ENCODE results near the gene P2RY11.

P2RY11 gene

GRCh38 chr19:10086591-10087192 lies 24.8 kb upstream of the P2RY11 start:
- DNase-seq (ENCODE audit: low read depth, low spot score), result no peak
- peak overlapping the region; percentile 94 for H3K4me3 ChIP-seq (ENCODE audit: low read depth, low read length)
- no peak for TF ChIP-seq CTCF (IDR thresholded peaks at IDR 0.05; ENCODE audit: low read depth, low read length)
- in situ Hi-C loops (cut with HindIII; ENCODE audit: low sequenced_read_pairs), result no loop called here

DNA sequence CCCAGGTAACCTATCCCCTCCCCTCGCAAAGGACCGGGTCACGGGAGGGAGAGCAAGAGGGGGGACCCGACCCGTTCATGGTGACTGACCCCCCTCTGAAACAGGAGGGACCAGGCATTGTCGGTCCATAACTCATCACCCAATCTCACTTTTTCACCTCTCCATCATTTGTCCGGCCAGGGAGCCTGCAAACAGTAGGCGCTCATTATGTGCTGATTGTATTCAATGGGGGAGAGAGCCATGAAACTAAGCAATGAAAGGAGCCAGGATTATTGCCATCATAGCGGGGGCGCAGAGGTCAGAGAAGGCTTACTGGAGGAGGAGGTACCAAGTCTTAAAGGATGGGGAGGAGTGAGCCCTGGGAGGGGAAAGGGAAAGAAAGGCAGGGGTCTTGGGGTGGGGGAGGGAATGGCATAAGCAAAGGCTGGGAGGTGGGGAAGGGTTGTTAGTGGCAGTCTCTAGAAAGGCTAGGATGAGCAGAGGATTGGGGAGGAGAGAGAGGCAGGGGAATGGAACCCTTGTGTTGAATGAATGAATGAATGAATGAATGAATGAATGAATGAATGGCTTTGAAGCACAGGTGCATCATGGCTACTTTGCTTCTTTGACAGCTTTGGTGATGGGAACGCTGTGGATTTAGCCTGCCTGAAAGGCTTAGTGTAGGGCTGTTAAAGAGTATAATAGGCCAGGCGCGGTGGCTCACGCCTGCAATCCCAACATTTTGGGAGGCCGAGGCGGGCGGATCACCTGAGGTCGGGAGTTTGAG lies 24.0 kb upstream of the P2RY11 start:
- H3K4me3 ChIP-seq (ENCODE audit: low read depth, low read length), result peak overlapping the region; percentile 94
- no peak for DNase-seq (ENCODE audit: low read depth, low spot score)
- in situ Hi-C loops (cut with HindIII; ENCODE audit: low sequenced_read_pairs), result no loop called here
- TF ChIP-seq CTCF (IDR thresholded peaks at IDR 0.05; ENCODE audit: low read depth, low read length), result no peak

DNA sequence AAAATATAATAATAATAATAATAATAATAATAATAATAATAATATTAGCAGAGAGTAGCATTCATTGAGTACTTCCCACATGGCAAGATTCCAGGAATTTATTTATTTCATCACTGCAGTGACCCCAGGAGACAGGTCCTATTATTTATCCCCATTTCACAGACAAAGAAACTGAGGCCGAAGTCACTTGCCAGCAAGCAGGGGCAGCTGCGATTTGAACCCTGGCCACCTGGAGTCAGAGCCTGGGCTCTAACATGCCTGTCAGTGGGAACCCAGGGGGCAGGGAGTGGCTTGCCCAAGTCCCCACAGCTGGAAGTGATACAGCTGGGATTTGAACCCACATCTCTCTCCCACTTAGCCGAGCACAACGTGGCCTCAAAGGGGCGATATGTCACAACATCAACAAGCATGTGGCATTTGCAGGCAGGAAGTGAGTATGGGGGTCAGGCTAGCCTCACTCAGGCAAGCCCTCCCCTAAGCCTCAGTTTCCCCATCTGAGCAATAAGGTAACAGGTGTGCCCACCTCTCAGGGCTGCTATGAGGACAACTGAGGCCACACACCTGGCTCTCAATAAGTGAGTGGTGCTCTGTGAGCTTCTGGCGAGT lies 22.4 kb upstream of the P2RY11 start:
- no peak for TF ChIP-seq CTCF (IDR thresholded peaks at IDR 0.05; ENCODE audit: low read depth, low read length)
- in situ Hi-C loops (cut with HindIII; ENCODE audit: low sequenced_read_pairs), result no loop called here
- no peak for DNase-seq (ENCODE audit: low read depth, low spot score)
- H3K4me3 ChIP-seq (ENCODE audit: low read depth, low read length), result no peak overlapping the region

- no peak for DNase-seq (ENCODE audit: low read depth, low spot score)
- in situ Hi-C loops (cut with HindIII; ENCODE audit: low sequenced_read_pairs), result no loop called here
- TF ChIP-seq CTCF (IDR thresholded peaks at IDR 0.05; ENCODE audit: low read depth, low read length), result no peak
- no peak overlapping the region for H3K4me3 ChIP-seq (ENCODE audit: low read depth, low read length)
Measured at GRCh38 chr19:10089801-10090375, 21.6 kb upstream of the P2RY11 start.

DNA sequence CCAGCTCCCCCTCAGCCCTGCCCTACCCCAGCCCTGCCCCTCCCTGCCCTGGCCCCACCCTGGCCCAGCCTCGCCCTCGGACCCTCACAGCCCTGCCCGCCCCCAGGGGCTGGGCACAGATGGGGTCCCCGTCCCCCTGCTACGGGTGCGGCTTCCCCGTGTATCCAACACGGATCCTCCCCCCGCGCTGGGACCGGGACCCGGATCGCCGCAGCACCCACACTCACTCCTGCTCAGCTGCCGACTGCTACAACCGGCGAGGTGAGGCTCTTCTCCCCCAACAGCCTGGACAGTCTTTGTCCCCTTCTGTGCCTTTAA lies 20.2 kb upstream of the P2RY11 start:
- no peak for TF ChIP-seq CTCF (IDR thresholded peaks at IDR 0.05; ENCODE audit: low read depth, low read length)
- in situ Hi-C loops (cut with HindIII; ENCODE audit: low sequenced_read_pairs), result no loop called here
- no peak overlapping the region for H3K4me3 ChIP-seq (ENCODE audit: low read depth, low read length)
- DNase-seq (ENCODE audit: low read depth, low spot score), result no peak

GRCh38 chr19:10091895-10092641 lies 19.4 kb upstream of the P2RY11 start:
- no peak overlapping the region for H3K4me3 ChIP-seq (ENCODE audit: low read depth, low read length)
- no peak for DNase-seq (ENCODE audit: low read depth, low spot score)
- in situ Hi-C loops (cut with HindIII; ENCODE audit: low sequenced_read_pairs), result no loop called here
- TF ChIP-seq CTCF (IDR thresholded peaks at IDR 0.05; ENCODE audit: low read depth, low read length), result no peak

Data from astrocyte of the spinal cord (primary cell).